Measurements from ENCODE around the gene TTYH1.

GRCh38 chr19:54403054-54403453 lies 12.2 kb upstream of the TTYH1 start:
- TF ChIP-seq CTCF (IDR thresholded peaks at IDR 0.05) (no peak), POLR2A (IDR thresholded peaks at IDR 0.05; ENCODE audit: low read length) (no peak), ZFP36 (IDR thresholded peaks at IDR 0.05; ENCODE audit: borderline replicate concordance, partially characterized antibody) (no peak), ELK1 (IDR thresholded peaks at IDR 0.05; ENCODE audit: low read depth, low read length) (no peak), RNF2 (IDR thresholded peaks at IDR 0.05; ENCODE audit: borderline replicate concordance, low read depth) (no peak), EP300 (IDR thresholded peaks at IDR 0.05) (no peak), REST (IDR thresholded peaks at IDR 0.05) (no peak)
